HEK293 (cell line): Measurements from ENCODE around the gene NCKAP5.

ENCODE experiments used
- CTCF ChIP-seq: fragments of 450-650 bp; formaldehyde crosslinking; IDR thresholded peaks from 2 replicates; pipeline ENCODE4 v1.5.1; 2016; ENCODE audit warnings: missing biosample characterization, missing genetic modification characterization
- HIC1 ChIP-seq: fragments of 450-650 bp; formaldehyde crosslinking; IDR thresholded peaks from 2 replicates; pipeline ENCODE4 v1.5.1; 2016; ENCODE audit warnings: missing biosample characterization, missing genetic modification characterization
- HOXA7 ChIP-seq: sonication (generic); formaldehyde crosslinking; IDR thresholded peaks from 2 replicates; pipeline ENCODE4 v1.8.1; 2022; ENCODE audit warnings: missing genetic modification reagents, borderline replicate concordance
- PRDM6 ChIP-seq: fragments of 450-650 bp; formaldehyde crosslinking; IDR thresholded peaks from 2 replicates; pipeline ENCODE4 v1.5.1; 2017; ENCODE audit warnings: missing biosample characterization, missing genetic modification characterization
- REST ChIP-seq: fragments of 450-650 bp; formaldehyde crosslinking; IDR thresholded peaks from 2 replicates; pipeline ENCODE4 v1.5.1; 2016; ENCODE audit warnings: missing biosample characterization, missing genetic modification characterization
- SETDB1 ChIP-seq: IDR thresholded peaks from one replicate; pipeline ENCODE4 v1.6.1; 2017; ENCODE audit warnings: mild to moderate bottlenecking, low read length, moderate library complexity, mixed read lengths; ENCODE audit not compliant: insufficient read length
- YY1 ChIP-seq: fragments of 450-650 bp; formaldehyde crosslinking; IDR thresholded peaks from 2 replicates; pipeline ENCODE4 v1.5.1; 2018; ENCODE audit warnings: missing biosample characterization, missing genetic modification characterization
- ZNF133 ChIP-seq: fragments of 450-650 bp; formaldehyde crosslinking; IDR thresholded peaks from 2 replicates; pipeline ENCODE4 v1.5.1; 2016; ENCODE audit warnings: missing biosample characterization, missing genetic modification characterization
- ZNF16 ChIP-seq: fragments of 450-650 bp; formaldehyde crosslinking; IDR thresholded peaks from 2 replicates; pipeline ENCODE4 v1.5.1; 2016; ENCODE audit warnings: low read depth, missing biosample characterization, missing genetic modification characterization
- ZNF302 ChIP-seq: fragments of 450-650 bp; formaldehyde crosslinking; IDR thresholded peaks from 2 replicates; pipeline ENCODE4 v1.5.1; 2016; ENCODE audit warnings: missing biosample characterization, missing genetic modification characterization, low read depth

- no peak for TF ChIP-seq HOXA7 (CRISPR knock-in tag)
- no peak for TF ChIP-seq ZNF133 (tag by site-specific recombination)
- no peak for TF ChIP-seq CTCF
- no peak for TF ChIP-seq ZNF16 (tag by site-specific recombination)
- TF ChIP-seq ZNF302 (tag by site-specific recombination) = no peak
- TF ChIP-seq PRDM6 (tag by site-specific recombination) = no peak
- TF ChIP-seq SETDB1 = no peak
- no peak for TF ChIP-seq YY1 (tag by site-specific recombination)
- TF ChIP-seq HIC1 (tag by site-specific recombination) = no peak
- no peak for TF ChIP-seq REST (tag by site-specific recombination)
These were observed 135.5 kb downstream of the NCKAP5 start for GRCh38 chr2:133432778-133433177.
